ENCODE results near the gene TTLL3.
"Not testable (repeated sequence)": the region's sequence is repeated elsewhere in the genome, so short reads cannot be mapped to it uniquely, and the experiment has no call there.

Gene TTLL3, protein sequence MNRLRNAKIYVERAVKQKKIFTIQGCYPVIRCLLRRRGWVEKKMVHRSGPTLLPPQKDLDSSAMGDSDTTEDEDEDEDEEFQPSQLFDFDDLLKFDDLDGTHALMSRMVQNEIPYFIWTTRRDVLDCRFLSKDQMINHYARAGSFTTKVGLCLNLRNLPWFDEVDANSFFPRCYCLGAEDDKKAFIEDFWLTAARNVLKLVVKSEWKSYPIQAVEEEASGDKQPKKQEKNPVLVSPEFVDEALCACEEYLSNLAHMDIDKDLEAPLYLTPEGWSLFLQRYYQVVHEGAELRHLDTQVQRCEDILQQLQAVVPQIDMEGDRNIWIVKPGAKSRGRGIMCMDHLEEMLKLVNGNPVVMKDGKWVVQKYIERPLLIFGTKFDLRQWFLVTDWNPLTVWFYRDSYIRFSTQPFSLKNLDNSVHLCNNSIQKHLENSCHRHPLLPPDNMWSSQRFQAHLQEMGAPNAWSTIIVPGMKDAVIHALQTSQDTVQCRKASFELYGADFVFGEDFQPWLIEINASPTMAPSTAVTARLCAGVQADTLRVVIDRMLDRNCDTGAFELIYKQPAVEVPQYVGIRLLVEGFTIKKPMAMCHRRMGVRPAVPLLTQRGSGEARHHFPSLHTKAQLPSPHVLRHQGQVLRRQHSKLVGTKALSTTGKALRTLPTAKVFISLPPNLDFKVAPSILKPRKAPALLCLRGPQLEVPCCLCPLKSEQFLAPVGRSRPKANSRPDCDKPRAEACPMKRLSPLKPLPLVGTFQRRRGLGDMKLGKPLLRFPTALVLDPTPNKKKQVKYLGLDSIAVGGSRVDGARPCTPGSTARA

DNA sequence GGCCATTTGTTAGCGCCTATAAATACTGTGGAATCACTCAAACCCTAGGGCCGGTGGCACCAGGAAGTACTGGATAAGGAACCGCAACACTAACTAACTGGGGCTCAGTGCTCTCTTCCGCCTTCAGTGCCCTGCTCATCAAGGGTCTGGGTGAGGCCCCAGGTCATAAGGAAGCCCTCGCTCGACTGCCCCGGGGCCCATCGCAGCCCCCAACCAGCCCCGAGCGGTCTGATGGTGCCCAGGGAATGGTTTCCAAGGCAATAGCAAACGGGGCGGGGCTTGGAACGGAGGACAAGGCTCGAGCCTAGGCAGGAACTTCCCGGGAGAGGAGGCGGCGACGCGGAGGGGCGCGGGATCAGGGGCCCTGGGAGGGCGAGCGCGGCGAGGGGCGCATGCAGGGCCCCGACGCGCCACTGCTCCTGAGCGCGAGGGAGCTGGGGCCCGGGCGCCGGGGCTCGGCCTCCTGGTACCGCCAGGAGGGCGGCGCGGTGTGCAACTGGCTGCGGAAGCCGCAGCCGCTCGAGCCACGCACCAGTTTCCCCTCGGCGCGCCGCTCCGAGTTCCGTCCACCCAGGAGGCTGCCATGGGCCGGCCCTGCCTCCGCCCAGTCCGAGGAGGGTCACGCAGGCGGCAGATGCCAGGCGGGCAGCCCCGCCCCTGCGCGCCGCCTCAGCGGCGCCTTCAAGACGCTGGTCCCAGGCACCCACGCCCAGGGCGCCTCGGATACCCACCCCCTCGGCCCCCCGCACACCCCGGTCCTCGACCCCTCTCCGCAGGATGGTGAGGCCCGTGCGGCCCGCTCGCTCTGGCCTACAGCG is at the start of gene TTLL3:
TSS of gene TTLL3 (plus strand) at position 648 of the 818 bp plus-strand sequence. CDS start 400 bp downstream, outside the sequence.
- DNase-seq = peak; percentile 72

- DNase-seq = no peak
Observed at GRCh38 chr3:9760779-9761505, 49.1 kb upstream of the TTLL3 start.

GRCh38 chr3:9761919-9762318 is 48.1 kb upstream of the TTLL3 start:
- no peak for DNase-seq

DNA sequence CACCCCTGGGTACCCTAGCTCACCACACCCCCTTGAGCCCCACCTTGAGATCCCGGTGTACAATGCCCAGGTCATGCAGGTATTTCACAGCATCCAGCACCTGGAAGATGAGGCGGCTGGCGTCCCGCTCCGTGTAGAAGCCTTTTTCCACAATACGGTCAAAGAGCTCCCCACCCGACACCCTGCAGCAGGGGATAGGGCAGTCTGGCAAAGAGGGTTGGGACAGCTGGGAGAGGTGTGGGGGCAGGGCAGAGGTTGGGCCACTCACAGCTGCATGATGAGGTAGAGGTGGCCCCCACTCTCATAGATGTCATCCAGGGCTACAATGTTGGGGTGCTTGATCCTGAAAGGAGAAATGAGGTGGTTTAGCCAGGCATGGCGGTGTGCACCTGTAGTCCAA is 47.2 kb upstream of the TTLL3 start:
- no peak for DNase-seq

DNA sequence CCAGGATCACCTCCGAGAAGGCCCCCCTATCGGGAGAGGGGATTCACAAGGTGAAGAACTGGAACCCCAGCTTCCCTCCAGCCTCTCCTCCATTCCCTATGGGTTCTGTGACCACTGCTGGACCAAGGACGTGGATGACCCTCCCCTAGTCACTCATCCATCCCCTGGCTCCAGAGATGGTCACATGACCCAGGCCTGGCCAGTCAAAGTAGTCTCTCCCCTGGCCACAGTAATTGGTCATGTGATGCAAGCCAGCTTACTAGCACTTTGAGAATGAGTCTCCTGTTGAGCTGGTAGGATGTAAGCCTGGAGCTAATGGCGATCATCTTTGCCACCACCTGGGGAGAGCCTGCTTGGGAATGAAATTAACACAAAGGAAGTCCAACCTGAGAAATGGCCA is 44.2 kb upstream of the TTLL3 start:
- peak; percentile 25 for DNase-seq

- no peak for DNase-seq
Observed at GRCh38 chr3:9767418-9767817, 42.6 kb upstream of the TTLL3 start.

- DNase-seq = no peak
Observed at GRCh38 chr3:9768141-9768775, 41.8 kb upstream of the TTLL3 start.

DNA sequence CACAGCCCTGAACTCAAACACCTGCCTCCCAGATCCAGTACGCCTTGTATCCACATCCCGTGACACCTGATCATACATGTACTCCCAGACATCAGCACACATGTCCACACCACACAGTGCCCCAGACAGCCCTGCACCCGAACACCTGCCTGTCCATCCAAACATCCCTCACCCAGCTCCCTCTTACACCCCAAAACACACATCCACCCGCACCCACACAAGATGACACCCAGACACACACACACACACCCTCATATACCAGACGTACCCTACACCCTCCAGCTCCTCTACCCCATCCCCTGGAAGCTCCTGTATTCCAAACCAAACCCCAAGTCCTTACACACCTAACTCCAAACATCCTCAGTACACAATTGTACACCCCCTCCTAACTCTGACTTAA is 41.0 kb upstream of the TTLL3 start:
- DNase-seq = no peak

DNA sequence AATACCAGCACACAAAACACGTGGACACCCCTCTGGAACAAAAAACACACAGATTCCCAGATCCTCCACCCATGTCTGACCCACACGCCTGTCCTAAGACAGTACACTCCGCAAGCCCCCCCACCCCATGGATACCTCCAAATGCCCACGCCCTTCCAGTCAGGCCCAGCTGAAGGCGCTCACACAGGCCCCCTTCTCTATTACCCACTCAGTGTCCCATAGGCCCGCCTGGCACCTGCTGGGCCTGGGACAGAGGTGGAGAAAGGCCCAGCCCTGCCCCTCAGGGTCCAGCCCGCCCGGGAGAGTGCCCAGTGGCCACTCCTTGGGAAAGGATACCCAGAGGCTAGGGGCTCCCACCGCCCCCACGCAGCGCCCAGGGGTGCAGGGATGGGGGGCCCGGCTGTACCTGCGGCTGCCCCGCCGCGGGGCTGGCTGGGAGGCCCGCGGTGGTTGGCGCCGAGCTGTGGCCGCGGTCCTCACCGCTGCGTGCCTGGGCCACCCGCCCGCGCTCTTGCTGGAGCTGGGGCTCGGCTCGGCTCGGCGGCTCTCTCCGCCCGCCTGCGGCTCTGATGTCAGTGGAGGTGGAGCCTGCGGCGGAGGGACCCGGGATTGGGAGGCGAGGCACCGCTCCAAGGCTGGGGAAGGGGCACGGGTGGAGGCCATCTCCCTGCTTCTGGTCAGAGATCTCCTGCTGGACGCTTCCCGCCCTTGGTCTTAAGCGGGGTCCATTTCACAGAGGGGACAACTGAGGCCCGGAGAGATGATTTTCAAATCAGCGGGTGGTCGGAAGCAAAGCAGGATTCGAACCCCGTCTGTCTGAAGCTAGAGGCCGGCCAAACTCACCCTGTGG is 40.4 kb upstream of the TTLL3 start, which contains the start of gene CAMK1:
TSS of gene CAMK1 (minus strand) at position 522 of the 850 bp plus-strand sequence. CDS start 2,198 bp downstream, outside the sequence.
- DNase-seq = peak; percentile 55

- DNase-seq = no peak
Observed at GRCh38 chr3:9770276-9770812, 39.7 kb upstream of the TTLL3 start.

- DNase-seq = not testable (repeated sequence)
Observed at GRCh38 chr3:9771007-9771406, 39.1 kb upstream of the TTLL3 start.

DNA sequence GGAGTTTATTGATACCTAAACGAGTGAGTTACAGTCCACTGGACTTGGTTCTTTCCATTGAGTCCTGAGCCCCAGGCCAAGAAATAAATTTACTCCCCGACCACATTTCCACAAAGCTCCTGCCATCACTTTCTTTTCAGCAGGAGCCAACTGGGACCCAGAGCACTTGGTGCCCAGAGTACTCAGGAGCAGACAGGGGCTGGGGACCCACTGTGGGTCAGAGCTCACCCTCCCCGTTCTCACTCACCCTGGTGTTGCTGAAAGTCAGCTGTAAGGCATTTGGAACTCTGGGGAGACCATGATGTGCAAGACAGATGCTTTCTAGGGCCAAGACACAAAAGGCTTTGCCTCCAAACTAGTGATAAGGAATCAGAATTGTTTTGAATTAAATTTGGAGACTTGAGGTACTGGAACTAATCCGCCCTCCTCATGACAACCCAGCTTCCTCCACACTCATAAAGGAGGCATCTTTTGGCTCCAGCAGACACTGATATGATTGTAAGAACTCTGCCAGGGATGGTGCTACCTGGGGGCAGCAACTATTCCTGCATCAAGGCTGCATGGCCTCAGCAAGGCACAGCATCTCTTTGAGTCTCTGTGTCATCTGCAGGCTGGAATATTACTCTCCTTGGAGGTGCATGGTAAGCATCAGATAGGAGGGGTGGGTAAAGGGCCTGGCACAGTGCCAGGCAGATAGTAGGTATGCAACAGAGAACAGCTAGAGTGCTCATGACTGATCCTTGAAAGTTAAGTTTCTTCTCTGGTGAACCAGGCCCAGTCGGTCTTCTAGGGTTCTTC is 33.0 kb upstream of the TTLL3 start:
- no peak for DNase-seq

DNA sequence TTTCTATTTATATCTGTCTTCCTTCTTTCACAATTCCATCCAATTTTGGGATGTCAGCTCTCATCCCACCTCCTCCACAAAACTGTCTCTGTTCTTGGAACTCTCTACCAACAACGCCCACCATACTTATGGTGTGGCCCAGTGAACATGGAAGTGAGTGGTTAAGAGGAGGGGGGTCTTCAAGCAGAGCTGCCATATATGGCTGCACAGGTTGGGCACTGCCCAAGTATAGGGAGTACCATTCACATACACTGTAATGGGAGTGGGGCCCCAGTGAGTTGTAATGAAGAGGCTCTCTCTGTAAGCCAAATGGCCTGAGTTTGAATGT is 32.4 kb upstream of the TTLL3 start:
- no peak for DNase-seq

DNA sequence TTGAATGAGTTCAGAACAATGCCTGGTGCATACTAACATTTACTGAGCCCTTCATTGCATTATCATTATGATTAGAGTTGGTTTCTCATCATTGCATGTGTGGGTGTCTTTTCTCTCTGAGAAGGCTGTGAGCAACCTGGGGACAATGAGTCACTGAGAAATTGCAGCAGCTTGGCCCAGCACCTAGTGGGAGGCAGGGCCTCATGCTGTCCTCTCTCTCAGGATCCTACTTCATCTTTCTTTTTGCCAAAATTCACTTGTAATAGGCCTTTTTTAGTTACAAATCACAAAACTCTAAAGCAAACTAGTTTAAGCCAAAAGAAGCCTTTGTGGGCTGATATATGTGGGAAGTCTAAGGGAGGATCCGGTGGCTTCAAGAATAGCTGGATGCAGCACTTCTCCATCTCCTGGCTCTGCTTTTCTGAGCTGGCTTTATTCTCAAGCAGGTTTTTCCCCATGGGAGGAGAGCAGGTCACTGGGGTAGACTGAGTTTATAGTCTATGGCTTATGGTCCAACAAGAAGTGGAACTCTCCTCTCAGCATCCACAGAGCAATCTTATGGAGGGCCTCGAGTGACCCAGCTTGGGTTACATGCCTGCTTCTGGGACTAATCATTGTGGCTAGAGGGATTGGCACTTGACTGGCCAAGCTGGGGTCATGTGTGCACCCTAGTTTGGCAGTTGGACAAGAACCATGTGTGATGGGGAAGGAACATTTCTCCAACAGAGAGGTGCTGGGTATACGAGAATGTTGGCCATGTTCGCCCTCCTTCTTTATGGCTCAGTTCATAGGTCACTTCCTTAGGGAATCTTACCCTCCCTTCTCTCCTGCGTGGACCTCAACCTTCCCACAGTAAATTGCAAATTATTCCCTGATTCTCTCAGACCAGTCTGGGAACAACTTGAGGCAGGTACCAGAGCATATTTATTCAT is 31.7 kb upstream of the TTLL3 start:
- no peak for DNase-seq

DNA sequence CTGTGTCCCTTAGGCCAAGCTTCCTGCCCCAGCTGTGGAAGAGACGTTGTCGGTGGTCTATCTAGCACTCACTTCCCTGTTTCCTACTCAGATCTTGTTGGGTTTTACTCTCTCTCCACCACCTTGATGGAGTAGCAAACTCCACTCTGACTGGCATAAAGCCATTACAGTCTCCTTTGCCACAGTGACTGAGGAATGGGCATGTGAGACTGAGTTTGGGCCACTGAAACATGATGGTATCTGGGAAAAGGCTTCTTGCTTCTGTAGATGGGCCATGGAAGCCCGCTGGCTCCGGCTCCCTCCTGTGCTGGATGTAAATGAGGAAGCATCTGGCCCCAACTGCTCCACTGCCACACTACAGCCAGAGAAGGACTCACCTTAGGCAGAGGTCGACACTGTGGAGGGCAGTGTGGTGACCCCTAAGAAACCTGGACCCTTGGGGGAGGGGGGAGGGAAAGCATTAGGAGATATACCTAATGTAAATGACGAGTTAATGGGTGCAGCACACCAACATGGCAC is 30.9 kb upstream of the TTLL3 start:
- DNase-seq = no peak

DNA sequence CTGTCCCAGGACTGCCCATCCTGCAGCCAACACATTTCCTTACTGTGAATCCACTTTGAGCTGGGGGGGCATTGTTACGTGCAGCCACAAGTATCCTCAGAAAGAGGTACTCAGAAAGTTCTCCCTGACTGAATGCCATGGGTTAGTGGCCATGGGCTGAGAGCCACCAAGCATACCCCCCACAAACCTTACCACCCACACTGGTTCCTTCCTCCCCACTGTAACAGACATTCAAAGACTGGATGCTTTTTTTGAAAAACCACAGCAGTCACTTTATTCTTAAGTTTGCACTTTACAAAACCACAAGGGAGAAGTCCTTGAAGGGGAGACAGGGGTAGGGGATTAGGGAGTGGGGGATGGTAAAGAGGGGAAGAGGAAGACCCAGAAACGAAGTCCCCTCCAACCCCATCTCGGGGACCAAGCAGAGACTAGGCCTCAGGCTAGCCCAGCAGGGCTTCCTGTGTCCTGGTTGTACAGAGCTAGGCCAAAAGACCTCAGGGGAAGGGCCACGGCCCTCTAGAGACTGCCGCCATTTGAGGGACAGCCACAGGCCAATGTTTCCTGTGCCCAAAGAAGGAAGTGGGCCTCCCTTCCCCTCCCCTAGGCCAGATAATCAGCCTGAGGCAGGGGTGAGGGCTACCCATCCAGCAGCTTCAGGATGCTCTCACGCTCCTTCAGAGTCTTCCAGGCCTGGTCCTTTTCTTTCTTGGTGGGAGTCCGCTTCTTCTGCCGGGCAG is 30.2 kb upstream of the TTLL3 start:
- no peak for DNase-seq

DNA sequence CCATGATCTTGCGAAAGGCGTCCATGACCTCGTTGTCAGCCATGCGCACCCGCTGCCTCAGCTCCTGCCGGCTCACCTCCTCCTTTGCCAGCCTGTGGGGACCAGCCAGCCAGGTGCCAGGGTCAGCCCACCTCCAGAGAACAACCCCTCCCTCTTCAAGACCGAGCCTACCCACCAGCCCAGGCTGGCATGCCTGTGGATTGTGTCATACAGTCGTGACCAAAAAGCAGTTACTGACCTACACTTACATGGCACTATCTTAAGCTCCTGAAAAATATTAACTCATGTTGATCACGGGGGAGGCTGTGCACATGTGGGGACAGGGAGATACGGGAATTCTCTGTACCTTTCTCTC is 29.6 kb upstream of the TTLL3 start:
- no peak for DNase-seq

DNA sequence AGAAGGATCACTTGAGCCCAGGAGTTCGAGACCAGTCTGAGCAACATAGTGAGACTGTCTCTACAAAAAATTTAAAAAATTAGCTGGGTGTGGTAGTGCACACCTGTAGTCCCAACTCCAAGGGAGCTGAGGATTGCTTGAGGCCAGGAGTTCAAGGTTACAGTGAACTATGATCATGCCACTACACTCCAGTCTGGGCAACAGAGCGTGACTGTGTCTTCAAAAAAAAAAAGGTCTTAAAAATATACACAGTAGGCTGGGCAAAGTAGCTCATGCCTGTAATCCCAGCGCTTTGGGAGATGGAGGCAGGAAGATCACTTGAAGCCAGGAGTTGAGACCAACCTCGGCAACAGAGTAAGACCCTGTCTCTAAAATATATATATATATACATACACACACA is 29.2 kb upstream of the TTLL3 start:
- DNase-seq = no peak

Measured in NCI-H146 (cell line).